ENCODE data around the gene SPHKAP.
"Not testable (repeated sequence)": the region's sequence is repeated elsewhere in the genome, so short reads cannot be mapped to it uniquely, and the experiment has no call there.

SPHKAP gene

GRCh38 chr2:228039752-228040534 lies 141.5 kb downstream of the SPHKAP start:
- DNase-seq (ENCODE audit: low read depth in 2 of 2) = no peak

- DNase-seq (ENCODE audit: low read depth in 2 of 2) = no peak
Observed at GRCh38 chr2:228038967-228039366, 142.5 kb downstream of the SPHKAP start.

- no peak for DNase-seq (ENCODE audit: low read depth in 2 of 2)
Observed at GRCh38 chr2:228037915-228038314, 143.6 kb downstream of the SPHKAP start.

- no peak for DNase-seq (ENCODE audit: low read depth in 2 of 2)
Observed at GRCh38 chr2:228023619-228024018, 157.9 kb downstream of the SPHKAP start.

GRCh38 chr2:228018311-228018710 lies 163.2 kb downstream of the SPHKAP start:
- no peak for DNase-seq (ENCODE audit: low read depth in 2 of 2)

GRCh38 chr2:228017784-228018183 lies 163.7 kb downstream of the SPHKAP start:
- no peak for DNase-seq (ENCODE audit: low read depth in 2 of 2)

GRCh38 chr2:228016402-228016801 lies 165.1 kb downstream of the SPHKAP start:
- no peak for DNase-seq (ENCODE audit: low read depth in 2 of 2)

GRCh38 chr2:228015741-228016140 lies 165.7 kb downstream of the SPHKAP start:
- DNase-seq (ENCODE audit: low read depth in 2 of 2) = no peak

- no peak for DNase-seq (ENCODE audit: low read depth in 2 of 2)
Observed at GRCh38 chr2:227996366-227996765, 185.1 kb downstream of the SPHKAP start.

- DNase-seq (ENCODE audit: low read depth in 2 of 2) = no peak
Observed at GRCh38 chr2:227990937-227991336, 190.6 kb downstream of the SPHKAP start.

- no peak for DNase-seq (ENCODE audit: low read depth in 2 of 2)
Observed at GRCh38 chr2:227973241-227973640, 208.2 kb downstream of the SPHKAP start.

- DNase-seq (ENCODE audit: low read depth in 2 of 2) = no peak
Observed at GRCh38 chr2:227971619-227972230, 209.8 kb downstream of the SPHKAP start.

GRCh38 chr2:227960317-227960716 lies 221.2 kb downstream of the SPHKAP start:
- DNase-seq (ENCODE audit: low read depth in 2 of 2) = no peak

GRCh38 chr2:227942965-227943364 lies 238.5 kb downstream of the SPHKAP start:
- no peak for DNase-seq (ENCODE audit: low read depth in 2 of 2)

- no peak for DNase-seq (ENCODE audit: low read depth in 2 of 2)
Observed at GRCh38 chr2:227942021-227942420, 239.5 kb downstream of the SPHKAP start.

- DNase-seq (ENCODE audit: low read depth in 2 of 2) = no peak
Observed at GRCh38 chr2:227939271-227940027, 242.0 kb downstream of the SPHKAP start.

- DNase-seq (ENCODE audit: low read depth in 2 of 2) = not testable (repeated sequence)
Observed at GRCh38 chr2:227936249-227936648, 245.2 kb downstream of the SPHKAP start.

GRCh38 chr2:227933884-227934283 lies 247.6 kb downstream of the SPHKAP start:
- DNase-seq (ENCODE audit: low read depth in 2 of 2) = no peak

- no peak for DNase-seq (ENCODE audit: low read depth in 2 of 2)
Observed at GRCh38 chr2:227932403-227932802, 249.1 kb downstream of the SPHKAP start.

- DNase-seq (ENCODE audit: low read depth in 2 of 2) = no peak
Observed at GRCh38 chr2:227932001-227932400, 249.5 kb downstream of the SPHKAP start.
